ENCODE measurements around the gene HHAT.

The HHAT gene

DNA sequence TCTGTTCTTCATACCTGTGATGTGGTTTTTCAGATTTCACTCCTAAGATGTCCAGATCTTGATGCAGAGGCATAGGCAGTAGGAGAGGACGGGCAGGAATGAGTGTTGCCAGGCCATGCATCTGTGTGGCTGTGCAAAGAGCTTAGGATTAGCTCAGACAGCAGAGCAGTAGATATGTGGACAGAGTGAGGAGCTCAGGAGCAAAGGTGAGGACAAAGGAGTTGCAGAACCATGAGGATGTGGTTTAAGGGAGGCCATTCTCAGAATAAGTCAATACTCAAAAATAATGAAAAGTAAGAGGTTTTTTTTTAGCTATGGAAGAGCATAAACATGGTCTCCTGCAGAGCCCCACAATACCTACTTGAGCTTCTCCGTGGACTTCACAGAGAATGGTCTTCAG, 158.3 kb downstream of the HHAT start:
- H3K4me1 ChIP-seq (ENCODE audit: control insufficient read depth in 2 of 2, insufficient read depth in 1 of 2, low read depth in 1 of 2, low read length in 2 of 2): peaks cover 2 to 27% of the 10 kb centered on the region in 2 donors
- no peaks in the 10 kb centered on the region for H3K79me1 ChIP-seq (ENCODE audit: low read depth, low read length)
- no peak overlapping the region for H4K8ac ChIP-seq (ENCODE audit: low read depth, low read length)

DNA sequence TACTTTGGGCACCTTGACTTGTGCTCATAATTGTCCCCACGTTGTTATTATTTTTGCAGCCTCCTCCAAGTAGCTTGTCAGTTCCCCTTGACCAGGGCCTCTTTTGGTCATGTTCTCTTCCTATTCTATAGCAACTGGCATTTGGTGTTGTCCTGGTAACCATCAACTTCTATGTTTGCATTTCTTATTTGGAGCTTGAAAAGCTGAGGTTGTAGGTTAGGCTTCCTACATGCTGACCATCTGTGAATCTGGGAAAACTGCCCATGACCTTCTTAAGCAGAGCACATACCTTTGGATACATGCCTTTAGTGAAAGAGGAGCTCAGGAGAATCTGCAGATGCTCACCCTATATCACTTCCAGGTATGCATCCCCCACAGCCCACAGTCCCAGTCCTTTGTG, 160.8 kb downstream of the HHAT start:
- no peak overlapping the region for H2BK5ac ChIP-seq (ENCODE audit: low read length)
- H3K4me1 ChIP-seq (ENCODE audit: control insufficient read depth in 2 of 2, insufficient read depth in 1 of 2, low read depth in 1 of 2, low read length in 2 of 2): peaks cover 1 to 15% of the 10 kb centered on the region in 2 donors
- no peak overlapping the region for H4K8ac ChIP-seq (ENCODE audit: low read depth, low read length)
- whole genome bisulfite sequencing, 2 donors (ENCODE audit: extremely low coverage in 2 of 2, insufficient read length in 2 of 2, insufficient replicate concordance in 1 of 2): no CpG with 5 or more reads among the region's 1 CpG
- DNase-seq (ENCODE audit: low spot score): no peak
- no peak overlapping the region for H2AFZ ChIP-seq (ENCODE audit: low read length)
- no peak overlapping the region for H2BK120ac ChIP-seq (ENCODE audit: low read depth, low read length)
- no peak overlapping the region for H3K27ac ChIP-seq (replicated peaks; ENCODE audit: low read length)
- no peaks in the 10 kb centered on the region for H3K27me3 ChIP-seq (ENCODE audit: control insufficient read depth in 3 of 3, insufficient read depth in 3 of 3, low read depth in 1 of 3, low read length in 3 of 3)
- H2BK12ac ChIP-seq (ENCODE audit: low read length): no peak overlapping the region
- H3K9ac ChIP-seq (ENCODE audit: low read depth, low read length, poor library complexity): no peak overlapping the region
- no peak overlapping the region for H2AK5ac ChIP-seq (ENCODE audit: low read depth, low read length)
- no peaks in the 10 kb centered on the region for H3K36me3 ChIP-seq (replicated peaks in 1 of 2; ENCODE audit: control insufficient read depth in 2 of 2, insufficient read depth in 2 of 2, low read length in 2 of 2)
- H3K9me3 ChIP-seq (replicated peaks in 1 of 2; ENCODE audit: control insufficient read depth in 2 of 2, insufficient read depth in 1 of 2, low read depth in 1 of 2, low read length in 2 of 2): no peaks in the 10 kb centered on the region
- H3K79me1 ChIP-seq (ENCODE audit: low read depth, low read length): no peaks in the 10 kb centered on the region
- H3K4ac ChIP-seq (ENCODE audit: low read length): no peak overlapping the region
- H3K14ac ChIP-seq (ENCODE audit: low read length): no peak overlapping the region
- H2BK15ac ChIP-seq (ENCODE audit: low read length): no peak overlapping the region
- no peak overlapping the region for H3K18ac ChIP-seq (ENCODE audit: low read length)
- no peak overlapping the region for H3K4me2 ChIP-seq (ENCODE audit: insufficient read depth, low read length, poor library complexity, severe bottlenecking)
- H3K23ac ChIP-seq (ENCODE audit: low read depth, low read length, poor library complexity): no peak overlapping the region
- H4K91ac ChIP-seq (ENCODE audit: low read depth, low read length, poor library complexity): no peak overlapping the region
- no peak overlapping the region for H3K4me3 ChIP-seq (ENCODE audit: low read length in 2 of 2)

More for the DNA sequence above, 158.3 kb downstream of the HHAT start:
- no peak overlapping the region for H3K23ac ChIP-seq (ENCODE audit: low read depth, low read length, poor library complexity)
- H2BK12ac ChIP-seq (ENCODE audit: low read length): no peak overlapping the region
- no peak overlapping the region for H2AFZ ChIP-seq (ENCODE audit: low read length)
- peak overlapping the region; percentile 24 for H3K9ac ChIP-seq (ENCODE audit: low read depth, low read length, poor library complexity)
- no peaks in the 10 kb centered on the region for H3K9me3 ChIP-seq (replicated peaks in 1 of 2; ENCODE audit: control insufficient read depth in 2 of 2, insufficient read depth in 1 of 2, low read depth in 1 of 2, low read length in 2 of 2)
- no peak overlapping the region for H2BK120ac ChIP-seq (ENCODE audit: low read depth, low read length)
- no peak overlapping the region for H3K4ac ChIP-seq (ENCODE audit: low read length)
- no peak overlapping the region for H3K4me2 ChIP-seq (ENCODE audit: insufficient read depth, low read length, poor library complexity, severe bottlenecking)
- H3K27ac ChIP-seq (replicated peaks; ENCODE audit: low read length): no peak overlapping the region
- no peak overlapping the region for H3K18ac ChIP-seq (ENCODE audit: low read length)
- no peak overlapping the region for H2AK5ac ChIP-seq (ENCODE audit: low read depth, low read length)
- no peak overlapping the region for H4K91ac ChIP-seq (ENCODE audit: low read depth, low read length, poor library complexity)
- no peak overlapping the region for H2BK5ac ChIP-seq (ENCODE audit: low read length)
- H2BK15ac ChIP-seq (ENCODE audit: low read length): no peak overlapping the region
- no peaks in the 10 kb centered on the region for H3K36me3 ChIP-seq (replicated peaks in 1 of 2; ENCODE audit: control insufficient read depth in 2 of 2, insufficient read depth in 2 of 2, low read length in 2 of 2)
- H3K4me3 ChIP-seq (ENCODE audit: low read length in 2 of 2): no peak overlapping the region
- no CpG with 5 or more reads among the region's 2 CpGs for WGBS, 2 donors (ENCODE audit: extremely low coverage in 2 of 2, insufficient read length in 2 of 2, insufficient replicate concordance in 1 of 2)
- no peak for DNase-seq (ENCODE audit: low spot score)
- H3K14ac ChIP-seq (ENCODE audit: low read length): no peak overlapping the region
- no peaks in the 10 kb centered on the region for H3K27me3 ChIP-seq (ENCODE audit: control insufficient read depth in 3 of 3, insufficient read depth in 3 of 3, low read depth in 1 of 3, low read length in 3 of 3)

DNA sequence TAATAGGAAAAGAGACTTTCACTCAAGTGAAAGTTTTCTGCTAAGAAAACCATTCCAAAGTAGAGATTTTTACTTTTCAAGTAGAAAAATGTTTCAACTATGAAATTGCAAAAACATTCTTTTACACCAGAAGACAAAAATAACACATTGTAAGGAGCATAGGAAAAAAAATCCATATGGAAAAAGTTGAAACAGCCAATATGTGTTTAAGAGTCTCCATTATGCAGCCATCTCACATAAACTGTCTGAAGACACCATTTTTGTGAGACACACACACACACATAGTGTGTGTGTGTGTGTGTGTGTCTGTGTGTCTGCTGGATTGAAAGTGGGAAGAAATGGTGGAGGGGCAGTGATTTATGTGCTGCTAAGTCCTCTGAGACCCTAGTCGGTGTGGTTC, 162.1 kb downstream of the HHAT start:
- H3K4ac ChIP-seq (ENCODE audit: low read length): no peak overlapping the region
- no peak overlapping the region for H3K9ac ChIP-seq (ENCODE audit: low read depth, low read length, poor library complexity)
- H3K4me2 ChIP-seq (ENCODE audit: insufficient read depth, low read length, poor library complexity, severe bottlenecking): no peak overlapping the region
- no peak overlapping the region for H4K8ac ChIP-seq (ENCODE audit: low read depth, low read length)
- H3K27ac ChIP-seq (replicated peaks; ENCODE audit: low read length): no peak overlapping the region
- H3K36me3 ChIP-seq (replicated peaks in 1 of 2; ENCODE audit: control insufficient read depth in 2 of 2, insufficient read depth in 2 of 2, low read length in 2 of 2): no peaks in the 10 kb centered on the region
- no peak overlapping the region for H2AFZ ChIP-seq (ENCODE audit: low read length)
- H2BK12ac ChIP-seq (ENCODE audit: low read length): no peak overlapping the region
- no peak overlapping the region for H3K18ac ChIP-seq (ENCODE audit: low read length)
- no peak overlapping the region for H2AK5ac ChIP-seq (ENCODE audit: low read depth, low read length)
- no peak overlapping the region for H2BK5ac ChIP-seq (ENCODE audit: low read length)
- no peak overlapping the region for H3K4me3 ChIP-seq (ENCODE audit: low read length in 2 of 2)
- H3K27me3 ChIP-seq (ENCODE audit: control insufficient read depth in 3 of 3, insufficient read depth in 3 of 3, low read depth in 1 of 3, low read length in 3 of 3): no peaks in the 10 kb centered on the region
- H3K9me3 ChIP-seq (replicated peaks in 1 of 2; ENCODE audit: control insufficient read depth in 2 of 2, insufficient read depth in 1 of 2, low read depth in 1 of 2, low read length in 2 of 2): no peaks in the 10 kb centered on the region
- no peak overlapping the region for H2BK120ac ChIP-seq (ENCODE audit: low read depth, low read length)
- no CpG with 5 or more reads among the region's 1 CpG for whole genome bisulfite sequencing, 2 donors (ENCODE audit: extremely low coverage in 2 of 2, insufficient read length in 2 of 2, insufficient replicate concordance in 1 of 2)
- no peak for DNase-seq (ENCODE audit: low spot score)
- no peak overlapping the region for H4K91ac ChIP-seq (ENCODE audit: low read depth, low read length, poor library complexity)
- H3K14ac ChIP-seq (ENCODE audit: low read length): no peak overlapping the region
- H2BK15ac ChIP-seq (ENCODE audit: low read length): no peak overlapping the region
- no peak overlapping the region for H3K23ac ChIP-seq (ENCODE audit: low read depth, low read length, poor library complexity)
- H3K79me1 ChIP-seq (ENCODE audit: low read depth, low read length): no peaks in the 10 kb centered on the region
- H3K4me1 ChIP-seq (ENCODE audit: control insufficient read depth in 2 of 2, insufficient read depth in 1 of 2, low read depth in 1 of 2, low read length in 2 of 2): peaks cover 1 to 15% of the 10 kb centered on the region in 2 donors

DNA sequence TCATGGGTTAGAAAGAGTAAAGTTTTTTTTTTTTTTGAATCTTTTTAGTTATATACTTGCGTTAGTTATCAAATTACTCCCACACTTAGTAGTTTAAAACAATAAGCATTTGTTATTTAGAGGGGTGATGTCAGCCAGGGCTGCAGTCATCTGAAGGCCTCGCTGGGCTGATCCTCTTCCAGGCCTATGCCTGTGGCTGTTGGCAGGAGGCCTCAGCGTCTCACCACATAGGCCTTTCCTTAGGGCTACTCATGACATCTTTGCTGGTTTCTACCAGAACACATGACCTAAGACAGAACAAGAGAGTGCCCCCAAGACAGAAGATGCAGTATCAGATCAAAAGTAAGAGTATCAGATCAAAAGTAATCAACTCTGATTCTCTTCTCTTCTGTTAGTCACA, 167.4 kb downstream of the HHAT start:
- Histone ChIP-seq H3K4me1 (ENCODE audit: control insufficient read depth in 2 of 2, insufficient read depth in 1 of 2, low read depth in 1 of 2, low read length in 2 of 2) (peaks cover 0 to 3% of the 10 kb centered on the region in 2 donors), H3K36me3 (replicated peaks in 1 of 2; ENCODE audit: control insufficient read depth in 2 of 2, insufficient read depth in 2 of 2, low read length in 2 of 2) (no peaks in the 10 kb centered on the region), H3K4me2 (ENCODE audit: insufficient read depth, low read length, poor library complexity, severe bottlenecking) (no peak overlapping the region), H3K9me3 (replicated peaks in 1 of 2; ENCODE audit: control insufficient read depth in 2 of 2, insufficient read depth in 1 of 2, low read depth in 1 of 2, low read length in 2 of 2) (no peaks in the 10 kb centered on the region), H3K4me3 (ENCODE audit: low read length in 2 of 2) (no peak overlapping the region), H3K18ac (ENCODE audit: low read length) (no peak overlapping the region), H2BK12ac (ENCODE audit: low read length) (no peak overlapping the region), H3K23ac (ENCODE audit: low read depth, low read length, poor library complexity) (no peak overlapping the region), H3K27me3 (ENCODE audit: control insufficient read depth in 3 of 3, insufficient read depth in 3 of 3, low read depth in 1 of 3, low read length in 3 of 3) (no peaks in the 10 kb centered on the region), H2AFZ (ENCODE audit: low read length) (no peak overlapping the region), H4K91ac (ENCODE audit: low read depth, low read length, poor library complexity) (no peak overlapping the region), H2AK5ac (ENCODE audit: low read depth, low read length) (no peak overlapping the region), H3K79me1 (ENCODE audit: low read depth, low read length) (no peaks in the 10 kb centered on the region), H3K4ac (ENCODE audit: low read length) (no peak overlapping the region), H2BK120ac (ENCODE audit: low read depth, low read length) (no peak overlapping the region), H2BK5ac (ENCODE audit: low read length) (no peak overlapping the region), H2BK15ac (ENCODE audit: low read length) (no peak overlapping the region), H4K8ac (ENCODE audit: low read depth, low read length) (no peak overlapping the region), H3K9ac (ENCODE audit: low read depth, low read length, poor library complexity) (no peak overlapping the region), H3K27ac (replicated peaks; ENCODE audit: low read length) (no peak overlapping the region), H3K14ac (ENCODE audit: low read length) (no peak overlapping the region)
- no CpG with 5 or more reads among the region's 3 CpGs for WGBS, 2 donors (ENCODE audit: extremely low coverage in 2 of 2, insufficient read length in 2 of 2, insufficient replicate concordance in 1 of 2)
- DNase-seq (ENCODE audit: low spot score): no peak
